SK-N-MC (cell line): Measurements from ENCODE around the gene WFIKKN1.

Experiments
- DNase-seq: peaks from one replicate; pipeline ENCODE4 v3.0.0-alpha.2; 2011; ENCODE audit warnings: low read depth, low spot score
- H3K27ac ChIP-seq: fragments of 200-600 bp; sonication (generic); 2 replicates; pipeline ENCODE4 v1.5.1; 2016; ENCODE audit warnings: mixed run types
- H3K36me3 ChIP-seq: fragments of 200-600 bp; sonication (generic); 2 replicates; pipeline ENCODE4 v1.6.1; 2017; ENCODE audit warnings: antibody characterized with exemption, low read length, mixed read lengths; ENCODE audit not compliant: insufficient read depth
- H3K4me3 ChIP-seq: fragments of 200-600 bp; sonication (generic); 2 replicates; pipeline ENCODE4 v1.5.1; 2016
- H3K9ac ChIP-seq: fragments of 200-600 bp; sonication (generic); 2 replicates; pipeline ENCODE4 v1.8.0; 2017; ENCODE audit warnings: mixed run types, mixed read lengths; ENCODE audit not compliant: insufficient read length
- H3K9me3 ChIP-seq: fragments of 200-600 bp; sonication (generic); 2 replicates; pipeline ENCODE4 v1.6.1; 2017; ENCODE audit warnings: low read depth, mild to moderate bottlenecking, antibody characterized with exemption, low read length, moderate library complexity, mixed read lengths
- EZH2 ChIP-seq: fragments of 200-600 bp; sonication (generic); IDR thresholded peaks from one replicate; pipeline ENCODE4 v1.6.1; 2017; ENCODE audit warnings: antibody characterized with exemption
- FOXP2 ChIP-seq: optimal IDR thresholded peaks from 2 replicates; pipeline ENCODE3; 2011; ENCODE audit warnings: mild to moderate bottlenecking, moderate library complexity; ENCODE audit not compliant: insufficient read depth; ENCODE audit errors: extremely low read length, control extremely low read depth
- POLR2AphosphoS5 ChIP-seq: IDR thresholded peaks from 2 replicates; pipeline ENCODE4 v1.6.1; 2012; ENCODE audit warnings: mild to moderate bottlenecking, low read depth, low read length, borderline replicate concordance

The WFIKKN1 gene

DNA sequence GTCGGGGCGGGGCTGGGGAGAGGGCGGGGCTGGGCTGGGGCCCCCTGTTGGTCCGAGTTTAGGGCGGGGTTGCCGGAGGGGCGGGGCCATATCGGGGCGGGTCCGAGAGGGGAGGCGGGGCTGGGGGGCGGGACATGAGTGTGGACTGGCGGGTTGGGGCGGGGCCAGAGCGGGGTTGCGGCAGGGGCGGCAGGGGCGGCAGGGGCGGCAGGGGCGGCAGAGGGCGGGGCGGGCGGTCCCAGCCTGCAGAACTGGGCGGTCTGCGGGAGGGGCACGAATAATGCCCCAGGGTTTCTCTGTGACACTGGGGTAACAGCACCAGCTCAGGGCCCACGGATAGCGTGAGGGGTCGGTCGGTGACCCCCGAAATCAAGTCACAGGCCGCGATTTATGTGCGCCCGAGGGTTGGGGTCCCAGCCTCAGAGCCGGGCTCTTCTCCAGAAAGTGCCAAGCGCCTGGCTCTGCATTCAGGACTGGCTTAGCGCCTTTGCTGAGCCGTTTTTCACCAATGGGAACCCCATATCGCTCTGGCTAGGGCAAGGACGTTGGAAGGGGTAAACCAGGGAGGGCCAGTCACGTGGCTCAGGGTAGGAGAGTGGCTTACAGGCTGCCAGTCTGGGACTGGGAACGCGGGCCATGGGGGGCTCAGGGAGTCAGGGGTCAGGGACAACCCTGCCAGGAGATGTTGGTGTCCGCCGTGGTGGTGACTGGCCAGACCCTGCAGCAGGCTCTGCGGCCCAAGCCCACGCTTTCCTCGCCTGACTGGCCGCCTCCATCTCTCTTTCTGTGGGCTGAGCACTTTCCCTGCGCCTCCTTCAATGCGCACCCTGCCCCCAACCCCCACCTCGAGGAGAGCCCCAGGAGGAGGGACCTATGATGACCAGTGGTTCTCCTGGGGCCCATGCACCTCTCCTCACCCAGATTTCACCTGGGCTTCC is 6.6 kb downstream of the WFIKKN1 start:
- Histone ChIP-seq H3K36me3 (no peaks in the 10 kb centered on the region), H3K27ac (no peak overlapping the region), H3K9ac (peak overlapping the region; percentile 85), H3K9me3 (no peaks in the 10 kb centered on the region), H3K4me3 (peak overlapping the region; percentile 99)
- DNase-seq: no peak
- no peak for TF ChIP-seq EZH2
- TF ChIP-seq FOXP2: no peak
- no peak for TF ChIP-seq POLR2AphosphoS5

DNA sequence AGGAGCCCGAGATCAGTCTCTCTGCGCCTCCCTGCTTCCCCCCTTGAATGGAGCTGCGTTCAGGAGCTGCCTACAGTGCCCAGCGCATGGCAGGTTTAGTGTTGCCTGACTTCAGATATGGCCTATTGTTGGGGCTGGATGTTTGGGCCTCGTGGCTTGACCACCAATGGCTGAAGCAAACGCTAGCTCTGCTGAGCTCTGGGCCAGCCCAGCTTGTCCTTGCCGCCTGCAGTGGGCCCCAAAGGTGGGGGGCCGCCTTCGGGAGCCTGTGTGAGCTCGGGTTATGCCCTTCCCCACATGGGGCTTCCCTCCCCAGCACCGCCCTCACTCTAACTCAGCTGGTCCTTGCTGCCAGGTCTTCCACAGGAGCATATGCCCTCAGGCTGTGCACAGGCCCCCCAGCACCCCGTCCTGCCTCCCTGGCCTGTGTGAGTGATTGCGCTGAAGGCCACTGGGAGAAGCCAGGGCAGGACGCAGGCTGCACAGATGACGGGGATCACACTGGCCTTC is 7.3 kb downstream of the WFIKKN1 start:
- DNase-seq: no peak
- TF ChIP-seq FOXP2 (no peak), EZH2 (no peak), POLR2AphosphoS5 (no peak)
- H3K27ac ChIP-seq: no peak overlapping the region
- no peak overlapping the region for H3K4me3 ChIP-seq
- no peak overlapping the region for H3K9ac ChIP-seq
- no peaks in the 10 kb centered on the region for H3K36me3 ChIP-seq
- no peaks in the 10 kb centered on the region for H3K9me3 ChIP-seq

DNA sequence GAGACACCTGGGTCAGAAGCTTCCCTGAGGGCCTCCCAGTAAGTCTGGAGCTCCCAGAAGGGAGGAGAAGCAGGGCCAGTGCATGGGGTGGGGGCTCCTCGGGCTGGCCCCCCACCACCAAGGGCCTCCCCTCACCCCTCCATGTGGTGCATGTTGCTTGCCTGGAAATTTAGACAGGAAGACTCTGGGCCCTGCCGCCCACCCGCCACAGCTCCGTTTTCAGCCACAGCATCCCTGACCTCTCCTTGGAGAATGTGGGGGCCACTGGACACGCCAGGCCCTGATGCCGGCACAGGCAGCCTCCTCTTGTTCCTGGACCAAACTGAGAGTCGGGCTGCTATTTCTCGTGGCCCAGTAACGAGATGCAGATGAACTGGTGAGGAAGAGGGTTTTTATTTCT is 8.1 kb downstream of the WFIKKN1 start:
- Histone ChIP-seq H3K36me3 (no peaks in the 10 kb centered on the region), H3K9me3 (no peaks in the 10 kb centered on the region), H3K9ac (no peak overlapping the region), H3K27ac (peak overlapping the region; percentile 51; the same call in 1 of the 2 replicates), H3K4me3 (no peak overlapping the region)
- no peak for DNase-seq
- no peak for TF ChIP-seq EZH2
- TF ChIP-seq POLR2AphosphoS5: no peak
- no peak for TF ChIP-seq FOXP2

DNA sequence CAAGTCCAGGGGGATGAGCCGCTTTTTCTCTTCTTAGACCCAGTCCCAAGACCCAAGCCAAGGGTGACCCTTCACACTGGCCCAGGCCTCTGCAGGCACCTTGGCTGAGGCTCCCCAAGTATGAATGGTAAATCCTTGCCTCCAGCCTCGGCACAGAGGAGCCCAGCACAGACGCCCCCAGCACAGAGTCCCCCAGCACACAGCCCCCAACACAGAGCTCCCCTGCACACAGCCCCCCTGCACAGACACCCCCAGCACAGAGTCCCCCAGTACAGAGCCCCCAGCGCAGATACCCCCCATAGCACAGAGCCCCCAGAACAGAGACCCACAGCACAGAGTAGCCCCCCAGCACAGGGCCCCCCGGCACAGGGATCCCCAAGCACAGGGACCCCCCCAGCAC is 9.8 kb downstream of the WFIKKN1 start:
- Histone ChIP-seq H3K27ac (no peak overlapping the region), H3K9me3 (no peaks in the 10 kb centered on the region), H3K9ac (no peak overlapping the region), H3K36me3 (no peaks in the 10 kb centered on the region), H3K4me3 (no peak overlapping the region)
- DNase-seq: no peak
- TF ChIP-seq FOXP2 (no peak), EZH2 (no peak)

DNA sequence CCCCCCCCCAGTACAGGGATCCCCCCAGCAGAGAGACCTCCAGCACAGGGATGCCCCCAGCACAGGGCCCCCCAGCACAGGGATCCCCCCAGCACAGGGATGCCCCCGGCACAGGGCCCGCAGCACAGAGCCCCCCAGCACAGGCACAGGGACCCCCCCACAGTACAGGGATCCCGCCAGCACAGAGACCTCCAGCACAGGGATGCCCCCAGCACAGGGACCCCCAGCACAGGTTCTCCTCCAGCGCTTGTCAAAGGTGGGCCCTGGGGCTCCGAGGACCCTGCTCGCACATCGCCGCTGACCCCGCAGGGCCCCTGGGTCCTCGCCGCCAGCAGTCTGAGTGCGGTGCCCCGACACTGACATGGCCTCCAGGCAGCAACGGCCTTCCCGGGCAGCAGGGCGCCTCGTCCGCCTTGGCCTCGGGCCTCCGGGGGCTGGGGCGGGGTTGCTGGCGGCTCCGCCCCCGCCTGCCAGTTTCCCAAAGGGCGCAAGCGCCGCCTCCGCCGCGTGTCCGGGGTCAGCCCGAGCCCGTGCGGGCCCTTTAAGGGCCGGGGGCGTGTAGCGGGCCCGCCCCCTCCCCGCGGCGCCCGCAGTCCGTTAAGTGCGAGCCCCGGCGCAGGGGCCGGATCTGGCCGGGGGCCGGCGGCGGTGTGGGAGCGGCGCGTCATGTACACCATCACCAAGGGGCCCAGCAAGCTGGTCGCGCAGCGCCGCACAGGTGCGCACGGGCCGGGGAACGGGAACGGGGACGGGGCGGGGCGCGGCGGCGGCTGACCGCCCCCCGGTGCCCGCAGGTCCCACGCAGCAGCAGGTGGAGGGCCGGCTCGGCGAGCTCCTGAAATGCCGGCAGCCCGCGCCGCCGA is 10.8 kb downstream of the WFIKKN1 start, which contains the start of gene MCRIP2:
TSS of gene MCRIP2 (plus strand) at position 503 of the 863 bp plus-strand sequence. CDS start at position 667, 164 bp downstream.
- Histone ChIP-seq H3K27ac (no peak within 1 kb of the TSS), H3K36me3 (no peaks in the 10 kb centered on the region), H3K9me3 (no peaks in the 10 kb centered on the region), H3K4me3 (peak within 1 kb of the TSS; percentile 85), H3K9ac (peak within 1 kb of the TSS; percentile 65)
- TF ChIP-seq EZH2 (no peak), POLR2AphosphoS5 (peak; percentile 48; the same call in 1 of the 2 replicates)
- DNase-seq: no peak

DNA sequence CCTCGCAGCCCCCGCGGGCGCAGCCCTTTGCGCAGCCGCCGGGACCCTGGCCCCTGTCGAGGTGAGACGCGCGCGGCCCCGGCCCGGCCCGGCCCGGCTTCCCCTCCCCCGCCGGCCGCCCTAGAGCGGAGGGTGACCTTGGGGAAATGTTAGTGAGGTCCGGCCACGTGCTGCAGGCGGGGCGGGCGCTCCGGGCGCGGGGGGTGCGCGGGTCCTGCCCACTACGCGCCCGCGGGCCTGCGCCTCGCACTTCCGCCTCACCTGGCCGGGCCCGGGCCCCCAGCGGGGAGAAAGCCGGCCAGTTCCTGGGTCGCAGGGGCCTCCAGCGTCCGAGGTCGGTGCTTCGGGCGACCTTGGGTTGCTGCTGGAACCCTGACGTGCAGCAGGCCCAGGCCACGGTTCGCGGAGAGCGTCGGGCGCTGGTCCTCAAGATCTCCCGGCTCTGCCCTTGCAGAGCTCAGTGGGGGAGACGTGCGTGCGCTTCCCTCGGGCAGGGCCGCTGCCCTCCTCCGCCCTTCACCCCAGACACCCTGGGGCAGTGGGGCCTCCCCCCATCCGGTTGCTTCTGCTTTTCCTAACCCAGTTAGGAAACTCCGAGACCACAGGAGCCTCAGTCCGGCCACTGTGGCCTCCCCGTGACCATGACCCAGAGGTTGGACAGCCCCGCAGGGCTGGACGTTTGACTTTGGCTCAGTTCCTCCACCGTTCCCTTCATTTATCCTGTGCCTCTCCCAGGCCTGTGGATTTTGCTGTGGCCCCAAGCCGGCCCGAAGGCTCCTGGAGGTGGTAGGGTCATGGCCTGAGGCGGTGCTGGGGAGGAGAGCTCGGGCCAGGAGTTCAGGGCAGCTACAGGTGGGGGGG is 11.6 kb downstream of the WFIKKN1 start:
- Histone ChIP-seq H3K9ac (peak overlapping the region; percentile 65), H3K27ac (no peak overlapping the region), H3K9me3 (no peaks in the 10 kb centered on the region), H3K36me3 (no peaks in the 10 kb centered on the region), H3K4me3 (peak overlapping the region; percentile 85)
- no peak for DNase-seq
- TF ChIP-seq EZH2 (no peak), FOXP2 (no peak), POLR2AphosphoS5 (no peak; the same call in 1 of the 2 replicates)

DNA sequence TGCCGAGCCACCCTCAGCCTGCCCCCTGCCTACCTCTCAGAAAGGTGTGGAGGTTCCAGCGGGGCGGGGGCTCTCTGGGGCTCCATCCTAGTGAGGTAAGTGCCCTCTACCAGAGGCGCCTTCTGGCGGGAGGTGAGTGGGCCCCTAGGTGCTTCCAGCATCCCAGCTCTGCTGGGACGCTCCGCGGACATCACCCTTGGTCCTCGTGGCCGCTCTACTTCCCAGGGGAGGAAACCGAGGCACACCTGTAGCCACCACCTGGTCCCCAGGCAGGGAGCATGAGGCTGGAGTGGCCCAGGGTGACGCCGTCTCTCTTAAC is 12.2 kb downstream of the WFIKKN1 start:
- no peaks in the 10 kb centered on the region for H3K9me3 ChIP-seq
- H3K36me3 ChIP-seq: no peaks in the 10 kb centered on the region
- H3K4me3 ChIP-seq: peak overlapping the region; percentile 85
- DNase-seq: no peak
- H3K9ac ChIP-seq: no peak overlapping the region
- TF ChIP-seq EZH2 (no peak), POLR2AphosphoS5 (no peak), FOXP2 (no peak)
- H3K27ac ChIP-seq: no peak overlapping the region

DNA sequence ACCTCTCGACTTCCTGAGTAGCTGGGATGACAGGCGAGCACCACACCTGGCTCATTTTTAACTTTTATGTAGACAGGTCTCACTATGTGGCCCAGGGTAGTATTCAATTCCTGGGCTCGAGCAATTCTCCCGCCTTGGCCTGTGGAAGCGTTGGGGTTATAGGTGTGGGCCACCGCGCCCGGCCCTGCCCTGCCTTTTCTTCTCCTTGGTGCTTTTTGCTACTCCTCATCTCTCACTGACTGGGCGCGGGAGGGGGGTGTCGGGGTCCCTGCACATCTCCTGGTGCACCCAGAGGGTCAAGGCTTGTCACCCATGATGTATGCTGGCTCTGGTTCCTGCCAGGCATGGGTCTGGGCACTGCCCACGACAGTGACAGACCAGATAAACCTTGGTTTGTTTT is 13.8 kb downstream of the WFIKKN1 start:
- H3K9me3 ChIP-seq: no peaks in the 10 kb centered on the region
- H3K9ac ChIP-seq: no peak overlapping the region
- no peak overlapping the region for H3K27ac ChIP-seq
- no peak for TF ChIP-seq EZH2
- no peak for TF ChIP-seq FOXP2
- TF ChIP-seq POLR2AphosphoS5: no peak
- no peak overlapping the region for H3K4me3 ChIP-seq
- DNase-seq: no peak
- no peaks in the 10 kb centered on the region for H3K36me3 ChIP-seq
